ENCODE measurements around the gene LMX1B.
"Not testable (repeated sequence)": the region's sequence is repeated elsewhere in the genome, so short reads cannot be mapped to it uniquely, and the experiment has no call there.

LMX1B gene

GRCh38 chr9:126695701-126696400 lies 82.1 kb downstream of the LMX1B start:
- no peak for DNase-seq (ENCODE audit: low read depth, low spot score)

GRCh38 chr9:126696401-126697145 lies 82.8 kb downstream of the LMX1B start:
- no peak for DNase-seq (ENCODE audit: low read depth, low spot score)

- no peak for DNase-seq (ENCODE audit: low read depth, low spot score)
These were observed 83.6 kb downstream of the LMX1B start for GRCh38 chr9:126697330-126697729.

- no peak for DNase-seq (ENCODE audit: low read depth, low spot score)
These were observed 84.5 kb downstream of the LMX1B start for GRCh38 chr9:126698251-126698650.

- no peak for DNase-seq (ENCODE audit: low read depth, low spot score)
These were observed 85.0 kb downstream of the LMX1B start for GRCh38 chr9:126698756-126699155.

- no peak for DNase-seq (ENCODE audit: low read depth, low spot score)
These were observed 85.7 kb downstream of the LMX1B start for GRCh38 chr9:126699401-126699881.

- DNase-seq (ENCODE audit: low read depth, low spot score) = no peak
These were observed 86.6 kb downstream of the LMX1B start for GRCh38 chr9:126700296-126700695.

GRCh38 chr9:126700903-126701812 lies 87.4 kb downstream of the LMX1B start:
- DNase-seq (ENCODE audit: low read depth, low spot score) = no peak

- no peak for DNase-seq (ENCODE audit: low read depth, low spot score)
These were observed 88.0 kb downstream of the LMX1B start for GRCh38 chr9:126701813-126702140.

GRCh38 chr9:126702151-126703001 lies 88.6 kb downstream of the LMX1B start:
- no peak for DNase-seq (ENCODE audit: low read depth, low spot score)

GRCh38 chr9:126703002-126703865 lies 89.5 kb downstream of the LMX1B start:
- DNase-seq (ENCODE audit: low read depth, low spot score) = no peak

GRCh38 chr9:126703866-126704156 lies 90.1 kb downstream of the LMX1B start:
- DNase-seq (ENCODE audit: low read depth, low spot score) = no peak

GRCh38 chr9:126704157-126704891 lies 90.6 kb downstream of the LMX1B start:
- DNase-seq (ENCODE audit: low read depth, low spot score) = no peak

- peak; percentile 73 for DNase-seq (ENCODE audit: low read depth, low spot score)
These were observed 91.4 kb downstream of the LMX1B start for GRCh38 chr9:126704892-126705766.

- peak; percentile 51 for DNase-seq (ENCODE audit: low read depth, low spot score)
These were observed 92.3 kb downstream of the LMX1B start for GRCh38 chr9:126705767-126706697.

GRCh38 chr9:126706698-126707053 lies 92.9 kb downstream of the LMX1B start:
- no peak for DNase-seq (ENCODE audit: low read depth, low spot score)

GRCh38 chr9:126707083-126707482 lies 93.4 kb downstream of the LMX1B start:
- no peak for DNase-seq (ENCODE audit: low read depth, low spot score)

GRCh38 chr9:126707712-126708111 lies 94.0 kb downstream of the LMX1B start:
- DNase-seq (ENCODE audit: low read depth, low spot score) = not testable (repeated sequence)
